Kidney (tissue), 14 donors: ENCODE measurements around the gene ERCC2. TPM values are rescaled to one million over a fixed set of nuclear protein-coding genes. Genes with fewer than 3 reads are reported as not detected.
A peak's percentile ranks its signal among the peaks of the same experiment; 100 is the strongest.

Source experiments
- DNase-seq, 5 donors: peaks; one replicate each; pipeline ENCODE4 v3.0.0-alpha.2; 2013 to 2020
- FAIRE-seq: peaks from 2 replicates; lab custom pipeline; 2012; peaks lifted over from hg19 to GRCh38; lab: Jason Lieb, UNC
- H3K27ac ChIP-seq, 2 donors: one replicate each; pipeline ENCODE4 v1.7.0; 2013; ENCODE audit warnings: low read depth in 2 of 2, low read length in 2 of 2, inconsistent platforms in 1 of 2
- H3K27me3 ChIP-seq: one replicate; pipeline ENCODE4 v1.7.1; 2013; ENCODE audit warnings: low read length, inconsistent platforms; ENCODE audit not compliant: control insufficient read depth, insufficient read depth
- H3K36me3 ChIP-seq, 3 donors: one replicate each; pipeline versions ENCODE4 v1.7.0 to v1.7.1; 2013; ENCODE audit warnings: low read length in 3 of 3, control low read depth in 1 of 3, inconsistent platforms in 1 of 3; ENCODE audit not compliant: insufficient read depth in 3 of 3, control insufficient read depth in 2 of 3
- H3K4me1 ChIP-seq, 3 donors: one replicate each; pipeline versions ENCODE4 v1.7.0 to v1.7.1; 2013; ENCODE audit warnings: low read length in 3 of 3, inconsistent platforms in 1 of 3, low read depth in 1 of 3; ENCODE audit not compliant: control insufficient read depth in 2 of 3, insufficient read depth in 2 of 3
- H3K4me3 ChIP-seq, 3 donors: one replicate each; pipeline versions ENCODE4 v1.7.0 to v1.8.1; 2013; ENCODE audit warnings: low read length in 3 of 3, control low read depth in 1 of 3, inconsistent platforms in 1 of 3
- H3K9ac ChIP-seq, 3 donors: one replicate each; pipeline versions ENCODE4 v1.7.0 to v1.7.1; 2013; ENCODE audit warnings: low read length in 3 of 3, control low read depth in 1 of 3, inconsistent platforms in 1 of 3
- H3K9me3 ChIP-seq, 3 donors: one replicate each; pipeline versions ENCODE4 v1.7.0 to v1.7.1; 2013; ENCODE audit warnings: low read length in 3 of 3, control low read depth in 1 of 3, inconsistent platforms in 1 of 3; ENCODE audit not compliant: control insufficient read depth in 2 of 3, insufficient read depth in 1 of 3
- intact Hi-C: fragments of 100-400 bp; cut with DNase I; formaldehyde crosslinking; loops from one replicate; pipeline ENCODE4 v1.11.1; 2022
- polyA plus RNA-seq: library from polyadenylated mRNA; stranded (reverse); fragments of 350-450 nt; fragmentation: Illumina TruSeq; extraction: RNeasy Lipid Tissue Mini Kit (QIAGEN cat#74804); gene quantifications from one replicate; pipeline ENCODE4 v1.2.3, GENCODE V29; 2014; ENCODE audit warnings: low read depth, low replicate concordance; ENCODE audit not compliant: insufficient read depth
- total RNA-seq: library from RNA; stranded (reverse); fragmentation: NEBNext Ultra II Directional; extraction: Animal tissue kit (Norgen Biotek cat#: 25700); gene quantifications from one replicate; pipeline ENCODE4 v1.2.1, GENCODE V29; 2021
- TF ChIP-seq, protein P1 (sequence below): IDR thresholded peaks from 3 replicates; pipeline ENCODE4 v1.5.1; 2012; ENCODE audit warnings: mild to moderate bottlenecking, moderate library complexity, borderline replicate concordance; ENCODE audit not compliant: insufficient read depth; ENCODE audit errors: extremely low read depth
- donor health status: control.
- donor health status: control.
- donor health status: control.
- donor health status: control.
- donor health status: control.
- donor health status: DM: yes; HTN: yes; CAD: no.
- donor health status: Normal renal cell carcinoma (clear cell type).

Gene ERCC2
- total and polyA plus RNA-seq, 2 donors from 2014 or later, result 16.7 to 19.0 TPM

DNA sequence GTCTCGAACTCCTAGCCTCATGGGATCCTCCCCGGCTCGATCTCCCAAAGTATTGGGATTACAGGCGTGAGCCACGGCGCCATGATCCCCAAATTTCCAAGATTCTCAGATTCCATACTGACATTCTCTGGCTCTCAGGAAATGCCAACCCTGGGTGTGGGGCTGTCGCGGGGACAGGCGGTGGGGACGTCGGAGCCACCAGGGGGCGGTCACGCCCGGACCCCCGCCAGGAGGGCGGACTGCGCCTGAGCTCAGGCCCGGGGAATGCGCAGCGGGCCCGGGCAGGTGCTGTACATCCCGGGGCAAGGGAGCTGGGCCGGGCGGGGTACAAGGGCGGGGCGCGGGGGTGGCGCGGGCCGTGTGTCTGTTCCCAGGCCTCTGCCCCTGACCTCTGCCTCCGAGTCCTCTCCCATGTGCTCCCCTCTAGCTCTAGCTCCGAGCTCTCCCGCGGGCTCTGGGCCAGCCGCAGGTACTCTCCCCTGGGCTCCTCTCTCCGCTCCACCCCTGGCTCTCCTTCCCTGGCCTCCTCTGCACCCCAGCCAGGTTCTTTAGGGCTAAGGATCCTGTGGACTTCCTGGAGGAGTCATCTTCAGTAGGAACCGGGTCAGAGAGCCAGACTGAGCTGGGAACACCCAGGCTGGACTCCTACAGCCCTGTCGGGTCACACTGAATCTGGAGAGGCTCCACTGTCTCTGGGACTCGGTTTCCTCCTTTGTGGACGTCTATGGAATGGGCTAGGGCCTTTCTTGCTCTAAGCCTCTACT, 32.1 kb upstream of the ERCC2 start:
- H3K4me1 ChIP-seq, result peaks cover 0 to 12% (median 9%) of the 10 kb centered on the region in 3 donors
- peak in 3 of 5 donors; percentile 54 to 60 (median 59) for DNase-seq

DNA sequence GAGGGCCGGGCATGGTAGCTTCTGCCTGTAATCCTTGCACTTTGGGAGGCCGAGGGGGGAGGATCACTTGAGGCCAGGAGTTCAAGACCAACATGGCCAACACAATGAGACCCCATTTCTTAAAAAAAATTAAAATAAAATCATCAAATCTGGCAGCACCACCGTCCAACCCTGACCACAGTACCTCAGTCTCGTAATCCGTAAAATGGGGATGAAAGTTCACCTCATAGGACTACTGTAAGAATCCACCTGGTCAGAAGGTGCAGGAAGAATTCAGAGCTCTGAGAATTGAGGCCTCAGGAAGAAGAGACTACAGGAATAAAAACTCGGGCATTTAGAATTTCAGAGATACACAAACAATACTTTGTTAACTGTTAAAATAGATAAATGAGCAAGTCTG, 31.4 kb upstream of the ERCC2 start:
- Histone ChIP-seq H3K9me3 (no peaks in the 10 kb centered on the region), H3K4me1 (peaks cover 0 to 10% (median 9%) of the 10 kb centered on the region in 3 donors), H3K27me3 (peaks cover 15% of the 10 kb centered on the region), H3K4me3 (no peak overlapping the region), H3K27ac (no peak overlapping the region), H3K9ac (no peak overlapping the region), H3K36me3 (no peaks in the 10 kb centered on the region)
- TF ChIP-seq, protein P1, sequence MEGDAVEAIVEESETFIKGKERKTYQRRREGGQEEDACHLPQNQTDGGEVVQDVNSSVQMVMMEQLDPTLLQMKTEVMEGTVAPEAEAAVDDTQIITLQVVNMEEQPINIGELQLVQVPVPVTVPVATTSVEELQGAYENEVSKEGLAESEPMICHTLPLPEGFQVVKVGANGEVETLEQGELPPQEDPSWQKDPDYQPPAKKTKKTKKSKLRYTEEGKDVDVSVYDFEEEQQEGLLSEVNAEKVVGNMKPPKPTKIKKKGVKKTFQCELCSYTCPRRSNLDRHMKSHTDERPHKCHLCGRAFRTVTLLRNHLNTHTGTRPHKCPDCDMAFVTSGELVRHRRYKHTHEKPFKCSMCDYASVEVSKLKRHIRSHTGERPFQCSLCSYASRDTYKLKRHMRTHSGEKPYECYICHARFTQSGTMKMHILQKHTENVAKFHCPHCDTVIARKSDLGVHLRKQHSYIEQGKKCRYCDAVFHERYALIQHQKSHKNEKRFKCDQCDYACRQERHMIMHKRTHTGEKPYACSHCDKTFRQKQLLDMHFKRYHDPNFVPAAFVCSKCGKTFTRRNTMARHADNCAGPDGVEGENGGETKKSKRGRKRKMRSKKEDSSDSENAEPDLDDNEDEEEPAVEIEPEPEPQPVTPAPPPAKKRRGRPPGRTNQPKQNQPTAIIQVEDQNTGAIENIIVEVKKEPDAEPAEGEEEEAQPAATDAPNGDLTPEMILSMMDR, result no peak
- intact Hi-C loops, result no loop called here
- FAIRE-seq (no peak), DNase-seq (no peak)

More for the DNA sequence above, 32.1 kb upstream of the ERCC2 start:
- intact Hi-C loops, result no loop called here
- Histone ChIP-seq H3K9ac (no peak overlapping the region), H3K27me3 (peaks cover 15% of the 10 kb centered on the region), H3K9me3 (no peaks in the 10 kb centered on the region), H3K36me3 (no peaks in the 10 kb centered on the region), H3K4me3 (no peak overlapping the region), H3K27ac (peak overlapping the region in 1 of 2 donors; percentile 41)
- no peak for FAIRE-seq
- TF ChIP-seq, protein P1, result peak; percentile 9

DNA sequence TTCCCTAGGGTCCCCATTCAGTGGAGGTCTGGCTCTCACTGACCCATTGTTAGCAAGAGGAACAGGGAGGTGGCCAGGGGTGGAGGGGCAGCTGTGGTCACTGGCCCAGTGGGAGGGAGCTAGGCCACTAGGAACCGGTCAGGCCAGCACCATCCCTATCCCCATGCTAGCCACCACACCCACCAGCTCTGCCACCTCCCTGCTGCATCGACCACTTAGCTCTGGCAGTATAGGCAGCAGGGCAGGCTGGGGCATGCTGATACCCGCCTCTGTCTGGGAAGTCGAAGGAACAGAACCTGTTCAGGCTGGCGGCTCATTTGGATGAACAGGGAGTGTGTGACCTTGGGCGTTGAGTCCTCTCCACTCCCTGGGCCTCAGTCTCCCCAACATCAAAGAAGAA, 29.8 kb upstream of the ERCC2 start:
- Histone ChIP-seq H3K4me1 (peaks cover 0 to 9% (median 8%) of the 10 kb centered on the region in 3 donors), H3K9ac (no peak overlapping the region), H3K27ac (no peak overlapping the region), H3K4me3 (no peak overlapping the region), H3K36me3 (no peaks in the 10 kb centered on the region), H3K9me3 (no peaks in the 10 kb centered on the region), H3K27me3 (peaks cover 18% of the 10 kb centered on the region)
- FAIRE-seq (no peak), DNase-seq (peak in 1 of 5 donors; percentile 42)
- TF ChIP-seq, protein P1, result no peak
- intact Hi-C loops, result no loop called here
